ENCODE results near the gene HSD11B2.

HSD11B2 gene

DNA sequence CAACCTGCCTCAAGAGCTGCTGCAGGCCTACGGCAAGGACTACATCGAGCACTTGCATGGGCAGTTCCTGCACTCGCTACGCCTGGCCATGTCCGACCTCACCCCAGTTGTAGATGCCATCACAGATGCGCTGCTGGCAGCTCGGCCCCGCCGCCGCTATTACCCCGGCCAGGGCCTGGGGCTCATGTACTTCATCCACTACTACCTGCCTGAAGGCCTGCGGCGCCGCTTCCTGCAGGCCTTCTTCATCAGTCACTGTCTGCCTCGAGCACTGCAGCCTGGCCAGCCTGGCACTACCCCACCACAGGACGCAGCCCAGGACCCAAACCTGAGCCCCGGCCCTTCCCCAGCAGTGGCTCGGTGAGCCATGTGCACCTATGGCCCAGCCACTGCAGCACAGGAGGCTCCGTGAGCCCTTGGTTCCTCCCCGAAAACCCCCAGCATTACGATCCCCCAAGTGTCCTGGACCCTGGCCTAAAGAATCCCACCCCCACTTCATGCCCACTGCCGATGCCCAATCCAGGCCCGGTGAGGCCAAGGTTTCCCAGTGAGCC, 5.8 kb downstream of the HSD11B2 start:
- DNase-seq: no peak

DNA sequence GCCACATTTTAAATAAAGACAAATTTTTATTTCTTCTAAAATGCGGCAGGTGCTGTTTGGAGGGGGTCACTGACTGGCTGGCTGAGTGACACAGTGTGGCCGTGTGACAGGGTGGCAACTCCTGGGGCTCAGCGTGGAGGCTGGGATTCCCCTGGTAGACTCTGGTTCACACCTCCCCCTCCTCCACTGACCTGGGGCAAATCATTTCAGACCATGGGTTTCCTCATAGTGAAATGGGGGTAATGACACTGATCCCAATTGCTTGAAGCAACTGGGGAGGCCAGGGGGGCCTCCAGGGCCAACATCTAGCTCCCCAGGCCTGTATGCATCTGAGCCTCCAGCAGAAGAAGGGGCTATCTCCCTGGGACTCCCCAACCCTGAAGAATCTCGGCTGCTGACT, 6.6 kb downstream of the HSD11B2 start:
- DNase-seq: no peak

DNA sequence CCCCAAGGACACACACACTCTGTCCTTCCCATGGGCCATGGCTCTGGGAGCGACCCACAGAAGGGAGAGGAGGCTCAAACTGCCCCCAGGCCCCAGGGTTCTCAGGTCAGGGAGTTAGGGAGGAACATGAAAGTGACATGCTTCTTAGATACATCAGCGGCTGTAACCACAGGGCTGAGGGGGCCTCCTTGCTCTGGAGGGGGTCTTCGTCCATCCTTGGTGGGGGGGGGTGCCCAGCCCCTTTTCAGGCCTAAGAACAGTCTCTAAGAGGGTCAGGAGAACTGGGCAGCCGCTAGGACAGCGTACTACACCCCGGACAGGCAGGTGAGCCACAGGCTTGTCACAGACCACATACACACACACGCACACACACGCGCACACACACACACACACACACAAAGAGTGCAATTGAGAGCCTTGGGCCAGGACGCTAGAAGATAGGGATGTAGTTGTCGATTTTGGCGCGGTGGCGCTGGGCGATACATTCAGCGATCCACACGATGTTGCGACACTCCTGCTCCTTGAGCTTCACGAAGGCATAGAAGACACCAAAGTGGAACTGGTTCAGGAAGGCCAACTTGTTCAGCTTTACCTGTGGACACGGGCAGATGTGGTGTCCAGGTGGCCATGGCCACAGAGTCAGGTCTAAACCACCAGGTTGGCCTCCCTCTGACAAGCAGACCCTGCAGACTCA, 7.3 kb downstream of the HSD11B2 start:
- no peak for DNase-seq

DNA sequence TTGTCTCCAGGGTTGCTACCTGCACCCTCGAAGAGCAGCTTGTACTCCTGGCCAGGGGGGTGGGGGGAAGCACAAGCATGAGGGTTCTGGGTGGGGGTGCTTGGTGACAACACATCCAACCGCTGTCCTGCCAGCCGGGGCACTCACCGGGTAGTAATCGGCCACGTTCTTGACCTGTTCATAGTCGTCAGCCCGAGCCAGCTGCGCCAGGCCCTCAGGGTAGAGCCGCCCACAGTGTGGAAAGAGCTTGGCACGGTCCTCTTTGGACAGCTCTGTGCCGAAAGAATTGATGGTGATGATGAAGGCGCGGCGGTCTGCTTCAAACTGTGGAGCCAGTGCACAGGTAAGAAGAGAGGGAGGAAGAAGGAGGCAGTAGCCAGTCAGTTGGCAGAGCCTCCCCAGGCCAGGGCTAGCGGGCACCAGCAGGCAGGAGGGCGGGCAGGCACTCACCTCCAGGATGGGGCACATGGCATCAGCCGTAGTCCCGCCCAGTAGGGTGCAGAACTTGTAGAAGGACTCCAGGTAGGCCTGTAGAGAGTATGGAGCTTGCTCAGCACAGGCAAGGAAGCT, 8.0 kb downstream of the HSD11B2 start:
- DNase-seq: no peak

DNA sequence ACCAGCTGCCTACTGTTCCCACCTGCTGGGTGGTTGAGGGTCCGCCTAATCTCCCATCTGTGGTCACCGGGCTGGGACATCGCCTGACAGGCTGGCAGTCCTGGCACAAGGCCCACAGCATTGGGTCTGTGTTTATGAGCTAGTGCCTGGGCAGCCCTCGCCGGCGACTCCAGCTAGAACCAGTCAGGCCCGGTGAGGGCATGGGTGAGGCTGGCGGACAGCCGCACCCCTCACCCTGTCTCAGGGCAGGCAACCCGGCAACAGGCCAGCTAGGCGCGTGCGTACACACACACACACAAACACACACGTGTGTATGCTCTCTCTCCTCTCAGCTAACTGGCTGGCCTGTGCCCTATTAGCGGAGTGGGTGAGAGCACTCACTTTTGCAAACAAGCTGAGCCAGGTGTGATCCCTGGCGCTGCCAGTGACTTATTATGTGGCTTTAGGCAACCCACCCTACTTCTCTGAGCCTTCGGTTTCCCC, 10.4 kb downstream of the HSD11B2 start:
- no peak for DNase-seq

DNA sequence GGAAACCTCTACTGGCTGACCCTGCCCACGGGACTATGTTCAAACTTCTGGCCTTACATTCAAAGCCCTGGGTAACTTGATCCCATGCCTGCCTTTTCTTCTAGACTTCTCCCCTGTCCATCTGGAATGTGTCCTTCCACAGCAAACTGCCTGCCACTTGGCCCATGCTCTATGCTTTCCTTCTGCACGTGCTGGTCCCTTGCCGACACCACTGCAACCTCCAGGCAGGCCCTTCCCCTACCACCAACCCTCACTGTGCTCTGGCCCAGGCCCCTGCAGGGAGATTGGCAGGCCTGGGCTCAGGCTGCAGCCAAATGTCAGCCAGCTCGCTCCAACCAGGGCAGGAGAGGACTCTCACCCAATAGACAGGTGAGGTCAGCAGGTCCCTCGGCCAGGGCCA, 11.0 kb downstream of the HSD11B2 start:
- DNase-seq: no peak

DNA sequence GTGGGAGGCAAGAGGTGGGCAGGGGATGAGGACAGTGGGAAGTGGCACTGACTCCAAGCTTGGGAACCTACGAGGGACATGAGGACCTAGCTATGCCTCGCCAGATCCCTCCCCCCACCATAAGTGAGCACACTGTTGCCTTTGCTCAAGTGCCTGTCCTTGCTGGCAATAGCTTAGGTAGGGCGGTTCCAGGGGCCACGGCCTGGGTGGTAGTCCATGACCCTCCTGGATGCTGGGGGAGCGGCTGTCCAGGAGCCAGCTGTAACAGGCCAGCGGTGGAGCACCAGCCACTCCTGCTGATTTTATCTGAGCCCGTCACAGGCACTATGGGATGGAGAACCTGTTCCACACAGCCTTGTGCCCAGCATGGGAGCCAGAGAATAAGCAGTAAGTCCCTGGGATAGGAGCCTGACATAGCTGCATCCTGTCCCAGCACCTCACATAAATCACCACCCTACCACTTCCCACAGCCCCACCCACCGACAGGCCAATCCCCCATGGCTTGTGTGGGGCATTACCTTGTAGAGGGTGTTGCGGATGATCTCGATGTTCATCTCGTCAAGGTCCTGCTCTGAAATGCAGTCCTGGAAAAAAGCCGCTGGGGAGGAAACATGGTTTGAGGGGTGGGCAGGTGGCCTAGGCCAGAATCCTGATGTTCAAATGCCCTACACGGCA, 11.8 kb downstream of the HSD11B2 start:
- DNase-seq: no peak

DNA sequence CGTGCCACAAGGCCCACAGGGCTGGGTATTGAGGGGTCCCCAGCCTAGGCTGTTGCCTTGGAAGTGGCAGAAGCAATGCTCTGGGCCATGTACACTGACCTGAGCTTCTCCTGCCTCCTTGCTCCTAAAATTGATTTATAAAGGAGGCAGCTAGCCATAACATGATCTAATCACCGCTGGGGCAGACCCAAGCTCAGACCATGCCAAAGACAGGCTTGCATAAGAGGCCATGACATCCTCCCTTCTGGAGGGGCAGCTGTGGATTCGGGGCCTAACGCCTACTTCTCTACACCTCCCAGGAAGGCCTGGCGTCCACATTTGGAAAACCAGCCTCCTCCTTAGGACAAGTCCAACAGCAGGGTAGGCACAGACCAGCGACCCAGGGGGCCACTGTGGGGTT, 12.3 kb downstream of the HSD11B2 start:
- no peak for DNase-seq

DNA sequence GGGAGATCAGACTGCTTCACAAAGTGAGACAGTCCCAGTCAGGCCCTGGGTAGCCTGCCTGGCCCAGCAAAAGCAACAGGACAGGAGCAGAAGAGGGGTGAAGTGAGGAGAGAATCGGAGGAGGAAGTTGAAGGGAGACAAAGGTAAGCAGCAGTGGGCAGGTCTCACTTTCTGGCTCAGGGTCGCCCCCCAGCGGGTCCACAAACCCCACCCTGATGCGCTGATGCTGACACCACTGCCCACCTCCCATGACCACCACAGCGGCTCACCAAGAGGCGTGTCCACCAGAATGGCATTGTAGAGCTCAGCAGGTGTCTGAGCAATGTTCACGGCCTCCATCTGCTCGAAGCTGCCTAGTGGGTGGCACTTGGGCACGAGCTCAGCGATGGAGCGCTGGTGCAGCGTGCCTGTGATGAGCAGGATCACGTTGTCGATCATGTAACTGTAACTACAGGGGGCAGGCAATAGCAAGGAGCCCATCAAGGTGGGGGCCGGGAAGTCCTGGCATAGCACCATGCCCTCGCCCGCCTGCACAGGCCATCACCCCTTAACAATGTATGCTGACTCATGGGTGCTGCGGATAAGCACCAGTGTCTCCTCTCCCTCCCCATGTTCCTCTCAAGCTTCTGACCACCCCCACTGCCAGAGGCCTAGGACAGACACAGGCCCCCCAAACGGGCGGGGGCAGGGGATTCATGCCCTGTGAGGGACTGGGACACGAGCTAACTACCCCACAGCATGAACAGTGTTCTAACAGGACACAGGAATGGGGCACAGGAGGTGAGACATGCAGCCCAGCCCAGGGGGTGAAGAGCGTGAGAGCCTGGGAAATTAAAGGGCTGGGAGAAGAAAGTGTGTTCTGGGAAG, 13.6 kb downstream of the HSD11B2 start:
- DNase-seq: no peak

DNA sequence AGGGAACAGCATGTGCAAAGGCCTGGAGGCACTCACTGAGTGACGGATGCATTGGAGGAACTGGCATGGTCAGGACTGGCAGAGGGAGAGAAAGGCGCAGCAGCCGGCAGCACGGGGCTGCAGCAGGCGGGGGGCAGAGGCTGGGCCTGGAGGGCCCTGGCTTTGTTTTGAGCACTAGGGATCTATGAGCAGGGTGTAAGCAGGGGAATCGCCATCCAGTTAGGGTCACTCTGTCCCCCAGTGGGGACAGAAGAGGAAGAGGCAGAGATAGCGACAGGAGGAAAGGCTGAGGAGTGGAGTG, 14.2 kb downstream of the HSD11B2 start:
- DNase-seq: no peak

DNA sequence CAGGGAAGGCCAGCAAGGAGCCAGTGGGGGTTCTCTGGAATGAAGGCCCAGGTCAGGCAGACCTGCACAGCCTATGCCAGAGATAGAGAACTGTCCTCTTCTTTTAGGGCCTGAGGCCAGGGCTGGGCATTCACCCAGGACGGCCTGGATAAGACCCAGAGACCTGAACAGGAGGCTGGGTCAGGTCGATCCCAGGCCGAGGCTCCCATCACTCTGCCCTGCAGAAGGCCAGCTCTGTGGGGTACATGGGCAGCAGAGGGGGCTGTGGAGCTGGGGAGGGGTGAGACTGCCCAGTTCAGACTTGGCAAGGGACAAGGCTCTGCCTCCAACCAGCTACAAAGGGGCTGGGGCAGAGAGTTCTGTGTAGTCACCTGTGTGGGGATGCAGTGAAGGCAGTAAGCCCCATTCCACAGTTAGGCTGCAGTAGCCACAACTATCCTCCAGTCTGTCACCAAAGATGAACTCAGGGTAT, 14.6 kb downstream of the HSD11B2 start:
- DNase-seq: no peak

DNA sequence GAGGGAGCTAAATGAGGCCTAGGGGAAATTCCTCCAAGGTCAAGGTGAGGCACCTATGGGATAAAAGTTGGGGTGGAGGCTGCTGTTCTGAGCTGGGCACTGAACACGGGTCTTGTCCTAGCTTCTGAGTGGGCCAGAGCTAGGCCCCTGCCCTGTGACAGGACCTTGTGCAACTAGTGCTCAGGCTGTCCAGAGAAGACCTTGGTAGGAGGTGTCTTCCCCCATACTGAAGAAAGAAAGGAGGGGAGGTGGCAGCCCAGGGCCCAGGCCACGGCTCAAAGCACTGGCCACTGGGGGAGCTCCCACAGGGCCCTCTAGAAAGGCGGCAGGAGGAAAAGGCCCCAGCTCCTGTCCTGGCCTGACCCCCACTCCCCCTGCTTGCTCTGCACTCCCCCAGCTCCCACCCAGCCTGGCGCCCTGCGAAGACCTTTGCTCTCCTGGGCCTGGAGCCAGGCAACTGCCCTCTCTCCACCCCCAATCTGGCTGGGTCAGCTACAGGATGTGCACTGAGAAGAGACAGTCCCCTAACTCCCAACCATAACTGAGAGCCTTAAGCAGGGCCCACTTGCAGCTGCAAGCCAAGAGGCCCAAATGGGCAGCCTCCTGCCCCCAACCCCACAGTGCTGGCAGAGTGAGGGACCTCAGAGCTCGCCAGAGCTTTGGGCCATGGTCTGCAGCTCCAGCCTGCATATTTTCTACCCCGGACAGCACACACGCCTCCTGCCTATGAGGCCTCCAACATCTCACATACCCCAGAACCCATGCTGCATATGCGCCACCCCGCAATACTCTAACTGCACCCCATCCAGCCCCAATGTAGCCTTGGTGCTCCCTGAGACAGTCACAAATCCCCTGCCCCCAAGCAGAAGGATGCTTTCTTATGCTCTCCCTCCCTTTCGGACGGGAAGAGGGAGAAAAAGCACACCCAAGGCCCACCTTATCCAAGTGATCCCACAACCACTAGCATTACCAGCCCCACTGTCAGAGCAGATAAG, 15.3 kb downstream of the HSD11B2 start:
- DNase-seq: no peak

DNA sequence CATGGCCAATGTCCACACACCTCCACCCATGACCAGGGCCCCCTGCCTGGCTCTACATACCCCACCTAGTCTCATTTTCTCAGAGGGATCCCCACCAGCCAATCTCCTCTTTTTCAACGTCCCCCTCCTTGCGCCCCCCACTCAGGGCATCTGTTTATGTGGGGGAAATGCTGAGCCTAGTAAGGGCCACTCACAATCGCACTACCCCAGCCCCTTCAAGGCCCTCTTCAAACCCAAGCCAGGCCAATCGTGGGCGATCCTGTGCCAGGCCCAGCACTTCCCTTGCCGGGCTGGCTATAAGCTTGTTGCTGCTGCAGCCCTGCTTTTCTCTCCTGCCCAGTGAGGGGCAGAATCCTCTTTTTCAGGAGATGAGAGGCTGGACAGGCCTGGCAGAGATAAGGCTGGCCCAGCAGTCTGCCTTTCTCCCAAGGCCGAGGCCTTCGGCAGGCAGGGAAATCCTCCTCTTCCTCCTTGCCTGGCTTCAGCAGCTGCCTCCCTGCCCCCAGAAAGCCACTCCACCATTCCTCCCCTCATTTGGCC, 16.1 kb downstream of the HSD11B2 start:
- no peak for DNase-seq

DNA sequence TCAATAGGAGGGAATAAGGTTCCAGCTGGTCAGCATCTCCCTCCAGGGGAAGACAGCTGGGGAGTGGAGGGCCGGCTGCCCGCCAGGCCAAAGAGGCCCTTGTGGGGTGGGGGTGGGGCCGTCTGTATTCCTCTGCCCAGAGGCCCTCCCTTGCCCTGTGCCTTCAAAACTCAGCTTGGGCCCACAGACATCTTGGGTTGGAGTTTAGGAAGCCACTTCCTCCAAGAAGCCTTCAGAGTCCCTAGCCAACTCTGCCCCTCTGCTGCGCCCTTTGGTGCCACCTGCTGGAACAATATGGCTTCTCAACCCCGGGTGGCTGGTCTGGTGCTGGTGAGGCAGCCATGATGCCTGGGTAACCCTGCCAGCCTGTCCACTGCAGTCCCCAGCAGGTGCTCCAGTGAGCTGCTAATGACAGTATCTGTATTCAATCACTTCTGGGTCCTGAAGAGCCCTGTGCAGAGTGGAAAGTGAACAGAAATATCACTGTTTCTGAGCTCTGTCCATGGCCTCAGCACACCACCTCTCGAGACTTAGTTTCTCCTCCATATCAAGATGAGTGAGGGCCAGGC, 16.7 kb downstream of the HSD11B2 start:
- peak; percentile 83 for DNase-seq

DNA sequence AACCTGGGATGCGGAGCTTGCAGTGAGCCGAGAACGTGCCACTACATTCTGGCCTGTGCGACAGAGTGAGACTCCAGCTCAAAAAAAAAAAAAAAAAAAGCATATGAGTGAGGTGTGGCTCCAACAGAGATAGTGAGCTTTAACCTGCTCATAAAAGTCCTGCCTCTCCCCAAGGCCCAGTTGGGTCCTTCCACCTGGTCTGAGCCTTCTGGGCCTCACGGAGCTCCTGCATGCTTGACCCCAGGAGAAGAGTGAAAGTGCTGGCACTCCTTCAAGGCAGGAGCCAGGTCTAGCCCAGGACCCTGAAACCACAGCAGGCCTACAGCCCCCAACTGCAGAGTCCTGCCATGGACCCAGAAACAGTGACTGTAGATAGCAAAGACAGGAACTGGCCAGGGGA, 17.7 kb downstream of the HSD11B2 start:
- no peak for DNase-seq

DNA sequence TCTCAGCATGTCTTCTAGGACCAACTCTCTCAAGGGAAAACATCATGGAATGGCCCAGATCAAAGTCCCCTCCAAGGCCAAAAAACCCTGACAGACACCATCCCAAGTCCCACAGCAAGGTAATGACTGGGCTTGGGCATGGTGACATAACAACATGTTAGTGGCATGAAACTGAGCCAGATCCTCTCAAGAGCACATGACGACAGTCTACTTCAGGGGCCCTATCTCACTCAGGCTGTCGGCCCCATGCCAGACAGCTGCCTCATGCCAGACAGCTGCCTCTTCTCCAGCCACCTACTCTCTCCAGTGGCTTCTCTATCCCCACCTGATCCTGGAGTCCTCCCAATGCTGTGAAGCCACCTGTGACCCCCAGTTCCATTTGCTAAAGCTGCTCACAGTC, 18.4 kb downstream of the HSD11B2 start:
- no peak for DNase-seq

DNA sequence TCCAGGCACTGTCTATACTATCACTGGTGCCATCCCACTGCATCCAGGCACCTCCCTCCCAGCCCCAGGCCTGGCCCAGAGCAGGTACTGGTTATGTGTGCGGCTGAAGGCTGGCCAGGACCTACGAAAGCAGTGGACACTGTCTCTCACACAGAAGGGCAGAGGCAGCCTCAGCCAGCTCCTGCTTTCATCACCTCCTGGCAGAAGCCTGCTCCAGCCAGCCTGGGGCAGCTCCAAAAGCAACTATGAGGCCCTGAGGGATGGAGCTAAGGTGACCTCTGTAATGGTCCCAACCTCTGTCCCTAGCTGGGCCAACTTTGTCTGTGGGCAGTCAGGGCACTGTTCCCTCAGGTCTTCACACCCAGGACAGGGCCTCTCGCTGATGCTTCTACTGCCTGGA, 18.8 kb downstream of the HSD11B2 start:
- no peak for DNase-seq

DNA sequence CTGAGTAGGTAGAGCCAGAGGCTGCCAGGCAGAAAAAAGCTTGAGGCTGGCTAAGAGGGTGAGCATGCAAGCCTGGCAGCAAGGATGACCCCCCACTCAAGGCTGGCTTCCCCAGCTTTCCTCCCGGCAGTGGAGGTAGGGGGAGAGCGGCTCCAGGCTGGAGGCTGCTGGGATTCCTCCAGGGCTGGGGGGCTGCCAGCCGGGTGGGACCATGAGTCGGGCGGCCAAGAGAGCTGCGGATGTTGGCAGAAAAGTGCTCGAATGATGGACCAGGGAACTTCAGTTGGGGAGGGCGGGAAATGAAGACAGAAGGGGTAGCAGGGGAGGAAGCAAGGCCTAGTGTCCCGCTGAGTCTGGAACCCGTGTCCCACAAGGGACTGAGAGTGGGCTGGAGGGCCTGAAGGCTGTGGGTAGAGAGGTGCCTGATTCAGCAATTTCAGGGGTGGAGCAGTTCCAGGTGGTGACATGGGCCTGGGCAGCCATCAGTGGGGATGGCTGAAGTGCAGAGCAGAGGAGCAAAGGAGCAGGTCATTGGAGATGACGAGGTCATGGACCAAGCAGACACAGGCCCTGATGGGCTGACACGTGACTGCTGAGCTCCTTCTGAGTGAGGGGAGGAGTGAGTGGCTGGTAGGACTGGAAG, 20.3 kb downstream of the HSD11B2 start:
- DNase-seq: no peak

DNA sequence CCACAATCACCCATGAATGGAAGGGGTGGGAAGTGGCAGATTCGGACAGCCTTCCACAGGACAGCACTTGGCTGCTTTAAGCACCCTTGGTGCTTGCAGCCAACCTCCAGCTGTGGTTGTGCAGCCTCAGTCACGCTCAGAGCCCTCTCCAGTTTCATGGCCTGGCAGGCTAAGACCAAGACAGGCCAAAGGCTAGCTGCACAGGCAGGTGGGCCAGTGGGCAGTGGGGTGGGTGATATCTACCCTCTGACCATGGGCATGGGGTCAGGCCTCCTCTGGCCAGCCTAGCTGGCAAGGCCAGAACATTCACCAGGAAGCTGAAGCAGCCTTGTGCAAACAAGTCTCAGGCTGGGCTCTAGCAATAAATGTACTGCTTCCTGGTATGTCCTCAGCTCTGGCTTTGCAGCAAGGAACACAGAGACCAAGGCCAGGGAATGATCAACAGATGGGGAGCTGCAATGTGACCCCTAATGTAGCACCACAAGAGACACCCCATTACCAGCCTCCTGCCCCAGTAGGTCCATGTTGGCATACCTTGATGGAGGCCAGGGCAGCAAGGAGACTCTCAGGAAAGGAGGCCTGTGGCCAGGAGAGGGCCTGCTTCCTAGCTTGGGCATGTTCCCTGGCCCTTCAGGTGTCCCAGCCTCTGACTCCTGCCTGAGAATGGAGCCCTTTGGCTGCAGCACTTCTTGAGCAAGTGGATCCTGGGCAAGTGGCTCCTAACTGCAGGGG, 20.9 kb downstream of the HSD11B2 start:
- no peak for DNase-seq

DNA sequence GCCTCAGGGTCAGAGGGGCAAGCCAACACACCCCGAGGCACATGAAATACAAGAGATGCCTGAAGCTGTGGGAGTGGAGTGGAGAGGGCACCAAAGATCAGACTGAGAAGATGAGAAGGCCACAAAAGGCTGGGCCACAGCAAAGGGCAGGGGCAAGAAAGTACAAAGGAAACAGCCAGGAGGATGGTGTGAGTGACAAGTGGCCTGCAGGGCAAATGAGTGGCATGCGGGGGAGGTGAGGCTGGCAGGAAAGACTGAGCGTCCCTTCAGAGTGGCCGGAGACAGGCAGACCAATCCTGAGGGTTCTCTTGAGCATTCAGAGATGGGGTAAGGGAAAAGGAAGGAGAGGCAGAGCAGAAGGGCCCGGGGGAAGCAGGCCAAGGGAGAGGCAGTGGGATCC, 23.2 kb downstream of the HSD11B2 start:
- DNase-seq: no peak
